Suppressor macrophage (primary cell): ENCODE data around the gene FAM107B.
A peak's percentile ranks its signal among the peaks of the same experiment; 100 is the strongest.

Experiments
- DNase-seq, 4 experiments: peaks; one replicate each; pipeline ENCODE4 v3.0.0-alpha.2; 2020 to 2022

The FAM107B gene

GRCh38 chr10:14574885-14575284 is 199.8 kb downstream of the FAM107B start:
- no peak for DNase-seq

- DNase-seq: no peak
These were observed 200.4 kb downstream of the FAM107B start for GRCh38 chr10:14574291-14574690.

GRCh38 chr10:14573666-14574261 is 200.9 kb downstream of the FAM107B start:
- no peak for DNase-seq

- DNase-seq: no peak
These were observed 201.9 kb downstream of the FAM107B start for GRCh38 chr10:14572811-14573210.

- DNase-seq: peak; percentile 39 to 66 (median 54)
These were observed 202.7 kb downstream of the FAM107B start for GRCh38 chr10:14571866-14572507.

GRCh38 chr10:14570800-14571199 is 203.9 kb downstream of the FAM107B start:
- no peak for DNase-seq

GRCh38 chr10:14569274-14570060 is 205.2 kb downstream of the FAM107B start:
- no peak for DNase-seq

- DNase-seq: no peak
These were observed 207.3 kb downstream of the FAM107B start for GRCh38 chr10:14567421-14567820.

- DNase-seq: no peak
These were observed 208.2 kb downstream of the FAM107B start for GRCh38 chr10:14566498-14566897.

GRCh38 chr10:14565199-14565598 is 209.5 kb downstream of the FAM107B start:
- no peak for DNase-seq

GRCh38 chr10:14564268-14564744 is 210.4 kb downstream of the FAM107B start:
- DNase-seq: peak; percentile 34 to 73 (median 53)

GRCh38 chr10:14563359-14563940 is 211.2 kb downstream of the FAM107B start:
- no peak for DNase-seq

GRCh38 chr10:14563076-14563336 is 211.7 kb downstream of the FAM107B start:
- DNase-seq: no peak

- peak; percentile 56 to 81 (median 66) for DNase-seq
These were observed 212.2 kb downstream of the FAM107B start for GRCh38 chr10:14562218-14563075.

- no peak for DNase-seq
These were observed 213.6 kb downstream of the FAM107B start for GRCh38 chr10:14560791-14561765.

- peak; percentile 78 to 90 (median 81) for DNase-seq
These were observed 214.4 kb downstream of the FAM107B start for GRCh38 chr10:14560274-14560673.

- no peak for DNase-seq
These were observed 216.7 kb downstream of the FAM107B start for GRCh38 chr10:14558025-14558424.

- no peak for DNase-seq
These were observed 217.1 kb downstream of the FAM107B start for GRCh38 chr10:14557567-14557966.

- peak in 3 of 4 experiments; percentile 17 to 37 (median 35) for DNase-seq
These were observed 218.3 kb downstream of the FAM107B start for GRCh38 chr10:14556285-14556956.

GRCh38 chr10:14555807-14556206 is 218.9 kb downstream of the FAM107B start:
- DNase-seq: no peak
